CD14-positive monocyte (primary cell): ENCODE results near the gene PODN. TPM values are rescaled to one million over a fixed set of nuclear protein-coding genes. Genes with fewer than 3 reads are reported as not detected.

Experiments
- DNase-seq, 3 donors: peaks; one replicate each; pipeline ENCODE4 v3.0.0-alpha.2; 2011 to 2022
- H2AFZ ChIP-seq: 2 replicates; pipeline ENCODE4 v1.6.0; 2012; ENCODE audit warnings: mild to moderate bottlenecking, low read depth, low read length, inconsistent platforms; ENCODE audit not compliant: insufficient read depth, poor library complexity, severe bottlenecking
- H3K27ac ChIP-seq, 2 donors: 1 replicate in 1 of 2; 2 replicates in 1 of 2; pipeline ENCODE4 v1.5.1; 2012 to 2013; ENCODE audit warnings: low read length in 2 of 2, control low read depth in 1 of 2, inconsistent platforms in 1 of 2, low read depth in 1 of 2, mild to moderate bottlenecking in 1 of 2
- H3K27me3 ChIP-seq, 2 donors: one replicate each; pipeline versions ENCODE4 v1.6.0 to v1.6.1; 2011 to 2013; ENCODE audit warnings: low read length in 2 of 2; ENCODE audit not compliant: control insufficient read depth in 2 of 2, insufficient read depth in 2 of 2
- H3K36me3 ChIP-seq, 2 donors: replicated peaks in 1 of 2; 1 replicate in 1 of 2; 2 replicates in 1 of 2; pipeline versions ENCODE4 v1.5.1 to v1.6.1; 2012 to 2013; ENCODE audit warnings: low read length in 2 of 2, control low read depth in 1 of 2, inconsistent platforms in 1 of 2, mild to moderate bottlenecking in 1 of 2; ENCODE audit not compliant: insufficient read depth in 2 of 2, control insufficient read depth in 1 of 2
- H3K4me1 ChIP-seq, 2 donors: 1 replicate in 1 of 2; 2 replicates in 1 of 2; pipeline versions ENCODE4 v1.5.1 to v1.6.1; 2012 to 2013; ENCODE audit warnings: low read length in 2 of 2, control low read depth in 1 of 2, inconsistent platforms in 1 of 2, mild to moderate bottlenecking in 1 of 2, moderate library complexity in 1 of 2; ENCODE audit not compliant: insufficient read depth in 2 of 2, control insufficient read depth in 1 of 2
- H3K4me2 ChIP-seq: replicated peaks from 2 replicates; pipeline ENCODE3; 2012; ENCODE audit warnings: low read length, moderate library complexity, mild to moderate bottlenecking; ENCODE audit not compliant: poor library complexity, severe bottlenecking; ENCODE audit errors: extremely low read depth
- H3K4me3 ChIP-seq, 3 experiments: fragments of 200-600 bp in 1 of 3; sonication (generic) in 1 of 3; replicated peaks in 1 of 3; 1 replicate in 2 of 3; 2 replicates in 1 of 3; pipeline ENCODE4 v1.5.1; 2011 to 2013; ENCODE audit warnings: low read length in 3 of 3, mild to moderate bottlenecking in 3 of 3, control low read depth in 2 of 3, low read depth in 2 of 3, inconsistent platforms in 1 of 3, moderate library complexity in 1 of 3
- H3K79me2 ChIP-seq: 2 replicates; pipeline ENCODE4 v1.6.0; 2012; ENCODE audit warnings: mild to moderate bottlenecking, control low read depth, inconsistent platforms, low read length, moderate library complexity; ENCODE audit not compliant: insufficient read depth
- H3K9ac ChIP-seq: 2 replicates; pipeline ENCODE4 v1.6.0; 2017; ENCODE audit warnings: low read length, mild to moderate bottlenecking; ENCODE audit not compliant: insufficient read depth, poor library complexity, severe bottlenecking
- H3K9me3 ChIP-seq, 2 donors: replicated peaks in 1 of 2; 1 replicate in 1 of 2; 2 replicates in 1 of 2; pipeline versions ENCODE4 v1.5.1 to v1.6.1; 2012 to 2013; ENCODE audit warnings: low read length in 2 of 2, control low read depth in 1 of 2; ENCODE audit not compliant: control insufficient read depth in 1 of 2, insufficient read depth in 1 of 2
- H4K20me1 ChIP-seq: 2 replicates; pipeline ENCODE4 v1.6.0; 2012; ENCODE audit warnings: mild to moderate bottlenecking, low read length, control low read depth, moderate library complexity; ENCODE audit not compliant: insufficient read depth
- H3K27ac Mint-ChIP-seq, 7 donors: one replicate each; pipeline ENCODE4 v1.8.0; 2020; ENCODE audit warnings: mild to moderate bottlenecking in 7 of 7, mixed read lengths in 7 of 7, moderate library complexity in 6 of 7, inconsistent platforms in 2 of 7
- H3K27me3 Mint-ChIP-seq, 3 donors: one replicate each; pipeline ENCODE4 v1.8.0; 2021 to 2022; ENCODE audit warnings: low read depth in 3 of 3, mild to moderate bottlenecking in 3 of 3, mixed read lengths in 3 of 3, moderate library complexity in 3 of 3, inconsistent platforms in 1 of 3
- H3K36me3 Mint-ChIP-seq, 2 donors: one replicate each; pipeline ENCODE4 v1.8.0; 2020; ENCODE audit warnings: mixed read lengths in 2 of 2, inconsistent platforms in 1 of 2, mild to moderate bottlenecking in 1 of 2
- H3K4me1 Mint-ChIP-seq: one replicate; pipeline ENCODE4 v1.8.0; 2020; ENCODE audit warnings: mild to moderate bottlenecking, mixed read lengths
- H3K4me3 Mint-ChIP-seq, 2 donors: one replicate each; pipeline ENCODE4 v1.8.0; 2020; ENCODE audit warnings: mild to moderate bottlenecking in 2 of 2, mixed read lengths in 2 of 2, moderate library complexity in 1 of 2
- H3K9me3 Mint-ChIP-seq, 7 donors: one replicate each; pipeline ENCODE4 v1.8.0; 2020 to 2022; ENCODE audit warnings: mixed read lengths in 7 of 7, mild to moderate bottlenecking in 6 of 7, moderate library complexity in 6 of 7, inconsistent platforms in 2 of 7
- WGBS: methylation state at CpG from one replicate; pipeline ENCODE4 v1.1.5; 2013; ENCODE audit warnings: missing lambda C conversion rate; ENCODE audit not compliant: insufficient coverage; 5-methylcytosine and 5-hydroxymethylcytosine counted together
- intact Hi-C, 2 donors: fragments of 100-400 bp; cut with micrococcal nuclease; formaldehyde crosslinking; loops; one replicate each; pipeline versions ENCODE4 v1.15.0 to v1.15.1; 2023
- polyA plus RNA-seq, 3 donors: library from polyadenylated mRNA; depleted of rRNA in 1 of 3; unstranded in 2 of 3; stranded (reverse) in 1 of 3; fragments of 300-500 nt in 2 of 3; fragments of >200 nt in 1 of 3; fragmentation: Illumina TruSeq in 2 of 3; gene quantifications; 1 replicate in 2 of 3; 2 replicates in 1 of 3; pipeline ENCODE4 v1.2.3, GENCODE V29; 2012 to 2021
- TF ChIP-seq, protein P1 (sequence below): fragments of 200-600 bp; IDR thresholded peaks from one replicate; pipeline ENCODE4 v1.8.0; 2022; ENCODE audit warnings: antibody characterized with exemption, mild to moderate bottlenecking

PODN gene
- polyA plus RNA-seq, 3 donors = not detected

DNA sequence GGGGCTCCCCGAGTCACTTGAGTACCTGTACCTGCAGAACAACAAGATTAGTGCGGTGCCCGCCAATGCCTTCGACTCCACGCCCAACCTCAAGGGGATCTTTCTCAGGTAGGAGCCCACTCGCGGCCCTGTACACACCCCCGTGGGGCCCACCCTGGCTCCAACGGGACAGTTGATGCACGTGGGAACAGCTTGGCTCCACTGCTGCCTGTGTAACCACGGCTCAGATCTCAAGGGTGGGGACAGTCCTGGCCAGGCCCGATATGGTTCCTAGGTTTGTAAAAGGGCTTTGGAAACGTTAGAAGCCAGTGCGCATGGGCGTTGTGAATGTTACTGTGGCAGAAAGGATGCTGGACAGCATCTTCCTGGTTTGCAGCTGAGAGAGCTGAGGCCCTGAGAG lies 18.8 kb downstream of the PODN start:
- Histone ChIP-seq H3K9me3 (no peaks in the 10 kb centered on the region), H3K9ac (no peak overlapping the region), H3K4me3 (no peak overlapping the region), H3K36me3 (no peaks in the 10 kb centered on the region), H3K79me2 (no peaks in the 10 kb centered on the region), H3K27me3 (no peaks in the 10 kb centered on the region), H3K4me1 (no peaks in the 10 kb centered on the region), H3K27ac (no peak overlapping the region), H2AFZ (no peak overlapping the region), H4K20me1 (no peaks in the 10 kb centered on the region), H3K4me2 (no peak overlapping the region)
- peaks cover 0 to 7% (median 2%) of the 10 kb centered on the region in 3 donors for H3K27me3 Mint-ChIP-seq
- no peaks in the 10 kb centered on the region for H3K36me3 Mint-ChIP-seq
- peak overlapping the region in 1 of 7 donors; percentile 25 for H3K27ac Mint-ChIP-seq
- no peaks in the 10 kb centered on the region for H3K9me3 Mint-ChIP-seq
- H3K4me1 Mint-ChIP-seq = no peaks in the 10 kb centered on the region
- no peak for DNase-seq
- WGBS = 93% methylated on average over 15 of the region's 15 CpGs
- no peak overlapping the region for H3K4me3 Mint-ChIP-seq
- TF ChIP-seq, protein P1, sequence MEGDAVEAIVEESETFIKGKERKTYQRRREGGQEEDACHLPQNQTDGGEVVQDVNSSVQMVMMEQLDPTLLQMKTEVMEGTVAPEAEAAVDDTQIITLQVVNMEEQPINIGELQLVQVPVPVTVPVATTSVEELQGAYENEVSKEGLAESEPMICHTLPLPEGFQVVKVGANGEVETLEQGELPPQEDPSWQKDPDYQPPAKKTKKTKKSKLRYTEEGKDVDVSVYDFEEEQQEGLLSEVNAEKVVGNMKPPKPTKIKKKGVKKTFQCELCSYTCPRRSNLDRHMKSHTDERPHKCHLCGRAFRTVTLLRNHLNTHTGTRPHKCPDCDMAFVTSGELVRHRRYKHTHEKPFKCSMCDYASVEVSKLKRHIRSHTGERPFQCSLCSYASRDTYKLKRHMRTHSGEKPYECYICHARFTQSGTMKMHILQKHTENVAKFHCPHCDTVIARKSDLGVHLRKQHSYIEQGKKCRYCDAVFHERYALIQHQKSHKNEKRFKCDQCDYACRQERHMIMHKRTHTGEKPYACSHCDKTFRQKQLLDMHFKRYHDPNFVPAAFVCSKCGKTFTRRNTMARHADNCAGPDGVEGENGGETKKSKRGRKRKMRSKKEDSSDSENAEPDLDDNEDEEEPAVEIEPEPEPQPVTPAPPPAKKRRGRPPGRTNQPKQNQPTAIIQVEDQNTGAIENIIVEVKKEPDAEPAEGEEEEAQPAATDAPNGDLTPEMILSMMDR = no peak
- intact Hi-C loops = no loop called here

DNA sequence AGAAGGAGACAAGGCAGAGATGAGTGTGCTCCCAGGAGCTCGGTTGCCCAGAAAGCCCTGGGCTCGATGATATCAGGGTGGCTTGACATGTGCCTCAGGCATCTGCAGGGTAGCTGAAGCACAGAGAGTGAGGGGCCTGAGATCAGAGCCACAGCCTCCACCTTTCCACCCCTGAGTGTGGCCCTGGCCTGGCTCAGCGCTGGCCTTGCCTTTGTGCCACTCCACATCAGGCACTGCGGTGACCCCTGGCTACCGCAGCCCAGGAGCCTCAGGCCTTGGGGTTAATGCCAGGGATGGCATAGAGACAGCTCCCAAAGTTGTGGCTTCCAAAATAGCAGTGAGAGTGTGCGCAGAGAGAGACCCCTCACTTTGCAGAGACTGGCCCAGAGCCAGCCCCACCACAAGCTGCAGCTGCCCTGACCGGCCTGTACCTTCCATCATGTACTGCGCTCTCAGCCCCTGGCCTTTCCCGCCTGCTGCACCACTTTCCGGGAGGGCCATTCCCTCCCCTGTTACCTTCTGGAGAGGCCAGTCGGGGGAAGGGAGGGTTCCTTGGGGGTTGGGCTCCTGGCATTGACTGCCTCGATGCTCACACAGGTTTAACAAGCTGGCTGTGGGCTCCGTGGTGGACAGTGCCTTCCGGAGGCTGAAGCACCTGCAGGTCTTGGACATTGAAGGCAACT lies 19.5 kb downstream of the PODN start:
- Mint-ChIP-seq H3K27me3 (peaks cover 0 to 9% (median 2%) of the 10 kb centered on the region in 3 donors), H3K4me3 (no peak overlapping the region), H3K36me3 (no peaks in the 10 kb centered on the region), H3K27ac (peak overlapping the region in 1 of 7 donors; percentile 16), H3K4me1 (no peaks in the 10 kb centered on the region), H3K9me3 (no peaks in the 10 kb centered on the region)
- DNase-seq = no peak
- Histone ChIP-seq H3K9me3 (no peaks in the 10 kb centered on the region), H3K9ac (no peak overlapping the region), H3K4me2 (no peak overlapping the region), H3K36me3 (no peaks in the 10 kb centered on the region), H4K20me1 (no peaks in the 10 kb centered on the region), H2AFZ (no peak overlapping the region), H3K27me3 (no peaks in the 10 kb centered on the region), H3K27ac (no peak overlapping the region), H3K4me1 (no peaks in the 10 kb centered on the region), H3K79me2 (no peaks in the 10 kb centered on the region), H3K4me3 (no peak overlapping the region)
- TF ChIP-seq, protein P1 = no peak
- intact Hi-C loops = no loop called here
- 89% methylated on average over 13 of the region's 14 CpGs for WGBS
